Spleen (tissue), 7 donors: ENCODE results near the gene EHMT1.

Source experiments
- POLR2A ChIP-seq, 3 donors: fragments of 450-650 bp; IDR thresholded peaks; one replicate each; pipeline ENCODE4 v1.5.1; 2017; ENCODE audit warnings: antibody characterized with exemption in 3 of 3, mild to moderate bottlenecking in 1 of 3
- TF ChIP-seq, protein P1 (sequence below), 11 experiments: fragments of 200-600 bp in 7 of 11; fragments of 450-650 bp in 4 of 11; sonication (generic) in 4 of 11; IDR thresholded peaks in 8 of 11; conservative IDR thresholded peaks in 3 of 11; 1 replicate in 7 of 11; 2 replicates in 4 of 11; pipeline versions ENCODE4 v1.4.0 to v1.8.0; 2016 to 2021; ENCODE audit warnings: antibody characterized with exemption in 11 of 11, inconsistent platforms in 4 of 11, mild to moderate bottlenecking in 1 of 11
- donor health status: DM: no; HTN: no; CAD: no; lungs with moderate emphysema.
- donor health status: DM: no; HTN: no; CAD: no.
- donor health status: DM: no; HTN: no; CAD: no.

DNA sequence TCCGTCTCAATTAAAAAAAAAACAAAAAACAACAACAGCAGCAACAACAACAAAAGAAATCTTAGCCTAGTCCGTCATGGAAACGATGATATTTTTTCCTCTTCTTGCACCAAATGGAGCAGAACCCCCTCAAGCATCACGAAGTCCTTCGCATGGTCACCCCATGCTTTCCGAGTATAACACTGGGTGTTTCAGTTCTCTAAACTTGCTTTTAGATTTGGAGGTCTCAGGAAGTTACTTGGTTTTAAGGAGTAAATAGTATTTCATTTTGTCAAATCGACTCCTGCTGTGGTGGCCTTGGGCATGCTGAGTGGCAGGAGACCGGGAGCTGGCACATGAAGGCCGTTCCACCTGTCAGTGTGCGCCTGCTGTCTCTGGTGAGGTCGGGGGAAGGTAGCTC lies 140.3 kb downstream of the EHMT1 start:
- no peak for TF ChIP-seq POLR2A (IDR thresholded peaks at IDR 0.05)
- TF ChIP-seq, protein P1, sequence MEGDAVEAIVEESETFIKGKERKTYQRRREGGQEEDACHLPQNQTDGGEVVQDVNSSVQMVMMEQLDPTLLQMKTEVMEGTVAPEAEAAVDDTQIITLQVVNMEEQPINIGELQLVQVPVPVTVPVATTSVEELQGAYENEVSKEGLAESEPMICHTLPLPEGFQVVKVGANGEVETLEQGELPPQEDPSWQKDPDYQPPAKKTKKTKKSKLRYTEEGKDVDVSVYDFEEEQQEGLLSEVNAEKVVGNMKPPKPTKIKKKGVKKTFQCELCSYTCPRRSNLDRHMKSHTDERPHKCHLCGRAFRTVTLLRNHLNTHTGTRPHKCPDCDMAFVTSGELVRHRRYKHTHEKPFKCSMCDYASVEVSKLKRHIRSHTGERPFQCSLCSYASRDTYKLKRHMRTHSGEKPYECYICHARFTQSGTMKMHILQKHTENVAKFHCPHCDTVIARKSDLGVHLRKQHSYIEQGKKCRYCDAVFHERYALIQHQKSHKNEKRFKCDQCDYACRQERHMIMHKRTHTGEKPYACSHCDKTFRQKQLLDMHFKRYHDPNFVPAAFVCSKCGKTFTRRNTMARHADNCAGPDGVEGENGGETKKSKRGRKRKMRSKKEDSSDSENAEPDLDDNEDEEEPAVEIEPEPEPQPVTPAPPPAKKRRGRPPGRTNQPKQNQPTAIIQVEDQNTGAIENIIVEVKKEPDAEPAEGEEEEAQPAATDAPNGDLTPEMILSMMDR (IDR thresholded peaks at IDR 0.05 in 8 of 11, conservative IDR thresholded peaks at IDR 0.05 in 3 of 11), result no peak
